KOPT-K1 (cell line): Measurements from ENCODE around the gene MCRIP1.
"Not testable (repeated sequence)": the region's sequence is repeated elsewhere in the genome, so short reads cannot be mapped to it uniquely, and the experiment has no call there.

Source experiments
- H3K27ac ChIP-seq: fragments of 200-600 bp; sonication (generic); 2 replicates; pipeline ENCODE4 v1.5.1; 2016; ENCODE audit warnings: antibody characterized with exemption, mild to moderate bottlenecking, low read depth, low read length; ENCODE audit not compliant: poor library complexity, severe bottlenecking
- H3K36me3 ChIP-seq: fragments of 200-600 bp; sonication (generic); 2 replicates; pipeline ENCODE4 v1.5.1; 2017; ENCODE audit warnings: antibody characterized with exemption, mild to moderate bottlenecking, low read length, moderate library complexity; ENCODE audit not compliant: insufficient read depth
- H3K9me3 ChIP-seq: fragments of 200-600 bp; sonication (generic); 2 replicates; pipeline ENCODE4 v1.5.1; 2017; ENCODE audit warnings: antibody characterized with exemption, low read length, mild to moderate bottlenecking; ENCODE audit not compliant: insufficient read depth, poor library complexity, severe bottlenecking

MCRIP1 gene

GRCh38 chr17:81846743-81847689, 13.9 kb upstream of the MCRIP1 start:
- H3K36me3 ChIP-seq = peaks cover 100% of the 10 kb centered on the region
- H3K27ac ChIP-seq = no peak overlapping the region
- H3K9me3 ChIP-seq = no peaks in the 10 kb centered on the region

- Histone ChIP-seq H3K27ac (no peak overlapping the region), H3K9me3 (no peaks in the 10 kb centered on the region), H3K36me3 (peaks cover 91% of the 10 kb centered on the region)
These were observed 13.0 kb upstream of the MCRIP1 start for GRCh38 chr17:81845881-81846742.

- Histone ChIP-seq H3K9me3 (no peaks in the 10 kb centered on the region), H3K27ac (no peak overlapping the region), H3K36me3 (peaks cover 83% of the 10 kb centered on the region)
These were observed 12.3 kb upstream of the MCRIP1 start for GRCh38 chr17:81845361-81845760.

DNA sequence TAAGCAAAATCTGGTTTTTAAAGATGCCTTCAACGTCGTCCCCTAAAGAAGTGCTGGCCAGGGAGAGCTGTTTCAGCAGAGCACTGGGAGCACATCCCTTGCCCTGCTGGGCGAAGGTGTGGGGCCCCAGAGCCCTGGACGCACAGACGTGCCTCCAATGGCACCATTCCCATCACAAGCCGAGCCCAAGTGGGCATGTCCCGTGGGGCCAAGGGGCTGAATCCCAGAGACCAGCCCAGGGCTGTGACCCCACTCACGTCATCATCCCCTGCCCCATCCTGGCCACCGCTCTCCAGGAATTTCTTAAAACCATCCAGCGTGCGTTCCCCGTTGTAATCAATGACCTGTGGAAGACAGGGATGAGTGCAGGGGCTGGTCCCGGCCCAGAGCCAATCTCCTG, 11.8 kb upstream of the MCRIP1 start:
- Histone ChIP-seq H3K27ac (no peak overlapping the region), H3K9me3 (no peaks in the 10 kb centered on the region), H3K36me3 (peaks cover 79% of the 10 kb centered on the region)

- Histone ChIP-seq H3K36me3 (peaks cover 74% of the 10 kb centered on the region), H3K9me3 (no peaks in the 10 kb centered on the region), H3K27ac (no peak overlapping the region)
These were observed 11.3 kb upstream of the MCRIP1 start for GRCh38 chr17:81844327-81844851.

- H3K36me3 ChIP-seq = peaks cover 68% of the 10 kb centered on the region
- H3K27ac ChIP-seq = no peak overlapping the region
- H3K9me3 ChIP-seq = no peaks in the 10 kb centered on the region
These were observed 10.7 kb upstream of the MCRIP1 start for GRCh38 chr17:81843713-81844326.

DNA sequence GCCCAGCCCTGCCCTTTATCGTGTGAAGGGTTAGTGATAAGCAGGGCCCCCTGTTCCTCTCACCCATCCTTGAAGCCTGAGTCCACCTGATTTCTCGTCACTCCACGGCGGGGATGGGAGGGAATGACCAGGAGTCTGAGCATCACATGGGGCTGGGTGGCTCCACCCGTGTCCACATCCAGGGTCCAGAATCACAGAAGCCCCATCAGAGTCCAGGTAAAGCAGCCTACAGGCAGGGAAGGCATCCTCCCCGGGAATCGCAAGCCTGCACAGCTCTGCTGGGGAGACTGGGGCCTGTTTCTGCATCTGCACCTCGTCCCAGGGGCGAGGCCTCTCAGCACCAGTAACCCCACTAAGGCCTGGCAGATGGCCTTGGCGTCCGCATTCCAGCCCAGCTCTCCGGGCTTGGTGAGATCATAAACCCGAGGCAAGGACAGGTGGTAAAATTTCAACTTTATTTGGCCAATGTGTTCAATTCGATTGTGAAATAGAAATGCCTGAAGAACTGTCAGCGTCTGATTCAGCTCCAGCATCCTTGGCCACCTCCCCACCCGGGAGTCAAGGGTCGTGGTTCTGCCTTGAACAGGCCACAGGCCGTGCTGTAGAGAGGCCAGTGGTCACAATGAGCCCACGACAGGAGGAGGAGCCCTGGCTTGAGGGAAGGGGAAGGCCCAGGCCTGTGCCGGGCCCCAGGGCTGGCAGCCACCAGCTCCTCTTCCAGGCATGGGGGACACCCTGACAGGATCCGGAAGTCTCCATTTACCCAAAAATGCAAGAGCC, 9.8 kb upstream of the MCRIP1 start:
- Histone ChIP-seq H3K36me3 (peaks cover 59% of the 10 kb centered on the region), H3K9me3 (no peaks in the 10 kb centered on the region), H3K27ac (no peak overlapping the region)

DNA sequence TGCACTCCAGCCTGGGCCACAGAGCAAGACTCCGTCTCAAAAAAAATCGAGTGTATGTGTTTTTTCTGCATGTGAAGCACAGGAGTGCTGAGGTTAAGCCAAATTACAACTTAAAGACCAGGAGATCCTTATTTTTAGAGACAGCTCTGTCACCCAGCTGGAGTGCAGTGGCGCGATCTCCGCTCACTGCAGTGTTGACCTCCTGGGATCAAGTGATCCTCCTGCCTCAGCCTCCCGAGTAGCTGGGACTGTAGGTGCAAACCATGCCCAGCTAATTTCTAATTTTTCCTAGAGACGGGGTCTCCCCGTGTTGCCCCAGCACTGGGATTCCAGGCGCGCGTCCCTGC, 9.3 kb upstream of the MCRIP1 start:
- peaks cover 53% of the 10 kb centered on the region for H3K36me3 ChIP-seq
- H3K9me3 ChIP-seq = no peaks in the 10 kb centered on the region
- no peak overlapping the region for H3K27ac ChIP-seq

- Histone ChIP-seq H3K9me3 (no peaks in the 10 kb centered on the region), H3K27ac (no peak overlapping the region), H3K36me3 (peaks cover 48% of the 10 kb centered on the region)
These were observed 8.8 kb upstream of the MCRIP1 start for GRCh38 chr17:81841866-81842265.

- H3K9me3 ChIP-seq = no peaks in the 10 kb centered on the region
- no peak overlapping the region for H3K27ac ChIP-seq
- H3K36me3 ChIP-seq = peaks cover 41% of the 10 kb centered on the region
These were observed 8.0 kb upstream of the MCRIP1 start for GRCh38 chr17:81840826-81841778.

- not testable (repeated sequence) for H3K9me3 ChIP-seq, H3K27ac ChIP-seq
- H3K36me3 ChIP-seq = peaks cover 30% of the 10 kb centered on the region
These were observed 7.0 kb upstream of the MCRIP1 start for GRCh38 chr17:81840059-81840458.

GRCh38 chr17:81839301-81839700, 6.2 kb upstream of the MCRIP1 start:
- Histone ChIP-seq H3K27ac (no peak overlapping the region), H3K9me3 (no peaks in the 10 kb centered on the region), H3K36me3 (peaks cover 23% of the 10 kb centered on the region)

DNA sequence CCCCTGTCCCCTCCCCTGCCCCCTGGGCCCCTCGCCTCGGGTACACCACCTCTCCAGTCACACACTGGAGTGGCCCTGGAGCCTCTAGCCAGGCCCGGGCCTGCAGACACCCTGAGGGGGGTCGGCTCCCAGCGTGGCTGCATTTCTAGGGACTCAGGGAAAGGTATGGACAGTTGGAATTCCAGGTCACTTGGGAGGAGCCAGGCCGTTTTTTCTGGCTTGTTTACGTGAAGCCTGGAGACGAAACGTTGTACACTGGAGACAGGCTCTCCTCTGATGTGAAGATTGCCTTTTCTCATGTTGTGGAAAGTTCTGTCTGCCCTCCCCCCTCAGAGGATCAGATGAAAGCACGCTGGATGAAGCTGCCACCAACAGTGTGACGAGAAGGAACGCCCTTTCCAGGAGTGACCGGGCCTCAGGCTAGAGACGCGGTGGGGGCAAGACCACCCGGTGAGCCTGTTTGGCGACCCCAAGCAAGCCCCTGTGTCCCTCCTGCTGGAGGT, 5.7 kb upstream of the MCRIP1 start:
- no peaks in the 10 kb centered on the region for H3K9me3 ChIP-seq
- H3K36me3 ChIP-seq = peaks cover 18% of the 10 kb centered on the region
- no peak overlapping the region for H3K27ac ChIP-seq
